ENCODE data around the gene ETV1. TPM values are rescaled to one million over a fixed set of nuclear protein-coding genes. Genes with fewer than 3 reads are reported as not detected.

ETV1 gene
- total RNA-seq, 1 donor from 2014 or later: 15.2 TPM

GRCh38 chr7:13856012-13856411 lies 133.5 kb downstream of the ETV1 start:
- TF ChIP-seq, protein P1, sequence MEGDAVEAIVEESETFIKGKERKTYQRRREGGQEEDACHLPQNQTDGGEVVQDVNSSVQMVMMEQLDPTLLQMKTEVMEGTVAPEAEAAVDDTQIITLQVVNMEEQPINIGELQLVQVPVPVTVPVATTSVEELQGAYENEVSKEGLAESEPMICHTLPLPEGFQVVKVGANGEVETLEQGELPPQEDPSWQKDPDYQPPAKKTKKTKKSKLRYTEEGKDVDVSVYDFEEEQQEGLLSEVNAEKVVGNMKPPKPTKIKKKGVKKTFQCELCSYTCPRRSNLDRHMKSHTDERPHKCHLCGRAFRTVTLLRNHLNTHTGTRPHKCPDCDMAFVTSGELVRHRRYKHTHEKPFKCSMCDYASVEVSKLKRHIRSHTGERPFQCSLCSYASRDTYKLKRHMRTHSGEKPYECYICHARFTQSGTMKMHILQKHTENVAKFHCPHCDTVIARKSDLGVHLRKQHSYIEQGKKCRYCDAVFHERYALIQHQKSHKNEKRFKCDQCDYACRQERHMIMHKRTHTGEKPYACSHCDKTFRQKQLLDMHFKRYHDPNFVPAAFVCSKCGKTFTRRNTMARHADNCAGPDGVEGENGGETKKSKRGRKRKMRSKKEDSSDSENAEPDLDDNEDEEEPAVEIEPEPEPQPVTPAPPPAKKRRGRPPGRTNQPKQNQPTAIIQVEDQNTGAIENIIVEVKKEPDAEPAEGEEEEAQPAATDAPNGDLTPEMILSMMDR (IDR thresholded peaks at IDR 0.05): no peak
- DNase-seq (ENCODE audit: extremely low spot score, unreplicated experiment): no peak
- Mint-ChIP-seq H3K4me3 (ENCODE audit: unreplicated experiment) (no peak overlapping the region), H3K4me1 (ENCODE audit: unreplicated experiment) (peaks cover 13% of the 10 kb centered on the region), H3K36me3 (ENCODE audit: unreplicated experiment) (no peaks in the 10 kb centered on the region), H3K27ac (ENCODE audit: unreplicated experiment) (no peak overlapping the region), H3K9me3 (ENCODE audit: unreplicated experiment) (no peaks in the 10 kb centered on the region), H3K27me3 (ENCODE audit: unreplicated experiment) (no peaks in the 10 kb centered on the region)

DNA sequence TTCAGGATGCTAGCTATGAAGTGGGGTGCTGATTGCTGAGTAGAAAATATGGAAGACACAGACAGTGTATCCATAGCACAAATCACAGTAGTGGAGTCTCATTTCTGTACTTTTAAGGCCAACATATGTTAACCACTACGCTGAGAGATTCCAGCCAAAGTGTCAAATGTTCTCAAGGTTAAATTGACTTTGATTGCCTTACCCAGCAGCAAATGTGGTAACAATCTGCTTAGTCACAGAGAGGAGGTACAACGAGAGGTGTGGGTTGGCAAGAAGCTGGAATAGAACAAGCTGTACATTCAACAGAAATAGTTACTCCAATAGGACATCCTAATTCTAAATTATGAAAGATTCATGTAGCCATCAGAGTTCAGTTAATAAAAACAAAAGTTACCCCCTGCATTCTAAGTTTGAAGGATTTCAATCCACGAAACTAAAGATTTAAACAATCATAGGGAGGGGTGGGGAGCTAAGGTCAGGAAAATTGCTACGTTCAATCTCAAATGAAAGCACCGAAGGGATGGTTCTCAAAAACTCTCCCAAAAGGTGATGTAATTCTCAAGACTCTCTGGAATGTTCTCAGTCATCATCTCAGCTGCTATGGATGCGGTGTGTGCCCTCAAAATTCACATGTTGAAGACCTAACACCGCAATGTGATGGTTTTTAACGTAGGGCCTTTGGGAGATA lies 137.0 kb downstream of the ETV1 start:
- Mint-ChIP-seq H3K9me3 (ENCODE audit: unreplicated experiment) (no peaks in the 10 kb centered on the region), H3K27me3 (ENCODE audit: unreplicated experiment) (no peaks in the 10 kb centered on the region), H3K36me3 (ENCODE audit: unreplicated experiment) (no peaks in the 10 kb centered on the region), H3K4me3 (ENCODE audit: unreplicated experiment) (no peak overlapping the region), H3K4me1 (ENCODE audit: unreplicated experiment) (peaks cover 30% of the 10 kb centered on the region), H3K27ac (ENCODE audit: unreplicated experiment) (peak overlapping the region; percentile 56)
- TF ChIP-seq, protein P1 (IDR thresholded peaks at IDR 0.05): no peak
- DNase-seq (ENCODE audit: extremely low spot score, unreplicated experiment): no peak

DNA sequence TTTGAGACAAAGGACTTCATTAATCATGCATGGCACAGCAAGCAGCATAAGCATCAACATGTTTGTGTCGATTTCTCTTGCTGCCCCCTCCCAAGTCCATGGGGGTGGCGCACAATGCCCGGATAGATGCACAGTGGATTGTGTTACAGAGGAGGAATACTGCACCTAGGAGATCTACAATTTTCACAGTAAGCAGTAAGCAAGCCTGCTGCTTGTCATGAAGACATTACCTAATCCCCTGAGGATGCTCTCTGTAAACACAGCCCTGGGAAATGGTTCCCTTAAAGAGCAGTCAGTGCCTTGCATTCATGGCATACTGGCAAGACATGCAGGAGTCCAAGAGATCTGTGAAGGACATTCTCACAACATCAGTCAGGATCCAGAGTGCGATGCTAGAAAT lies 137.7 kb downstream of the ETV1 start:
- H3K36me3 Mint-ChIP-seq (ENCODE audit: unreplicated experiment): no peaks in the 10 kb centered on the region
- H3K9me3 Mint-ChIP-seq (ENCODE audit: unreplicated experiment): no peaks in the 10 kb centered on the region
- H3K4me3 Mint-ChIP-seq (ENCODE audit: unreplicated experiment): no peak overlapping the region
- TF ChIP-seq, protein P1 (IDR thresholded peaks at IDR 0.05): no peak
- no peaks in the 10 kb centered on the region for H3K27me3 Mint-ChIP-seq (ENCODE audit: unreplicated experiment)
- DNase-seq (ENCODE audit: extremely low spot score, unreplicated experiment): no peak
- H3K27ac Mint-ChIP-seq (ENCODE audit: unreplicated experiment): peak overlapping the region; percentile 15
- H3K4me1 Mint-ChIP-seq (ENCODE audit: unreplicated experiment): peaks cover 30% of the 10 kb centered on the region

DNA sequence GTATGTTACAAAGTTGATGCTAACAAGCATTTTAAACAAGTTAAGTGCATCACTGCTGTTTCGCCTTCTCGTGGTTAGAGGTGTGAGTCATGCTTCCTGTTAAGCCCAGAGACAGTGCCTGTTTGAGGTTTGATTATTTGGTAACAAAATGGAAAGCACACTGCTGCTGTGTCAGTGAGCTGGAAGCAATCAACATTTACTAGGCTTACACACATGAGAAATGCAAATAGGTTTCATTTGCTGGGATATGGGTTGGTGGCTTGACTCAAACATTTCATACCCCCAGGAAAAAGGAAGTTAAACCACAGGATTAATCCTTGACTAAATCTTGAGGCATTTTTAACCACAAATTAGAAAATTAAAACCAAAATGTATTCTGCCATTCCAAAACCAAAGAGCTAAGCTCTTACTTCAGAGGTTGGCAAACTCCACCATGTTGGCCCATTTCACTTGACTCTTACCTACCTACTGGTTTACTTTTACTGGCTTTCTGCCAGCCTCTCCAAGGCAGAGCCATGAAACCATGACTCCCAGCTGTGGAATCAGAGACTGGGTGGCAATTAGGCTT lies 139.2 kb downstream of the ETV1 start:
- Mint-ChIP-seq H3K27ac (ENCODE audit: unreplicated experiment) (peak overlapping the region; percentile 82), H3K4me3 (ENCODE audit: unreplicated experiment) (no peak overlapping the region), H3K4me1 (ENCODE audit: unreplicated experiment) (peaks cover 37% of the 10 kb centered on the region), H3K27me3 (ENCODE audit: unreplicated experiment) (no peaks in the 10 kb centered on the region), H3K36me3 (ENCODE audit: unreplicated experiment) (no peaks in the 10 kb centered on the region), H3K9me3 (ENCODE audit: unreplicated experiment) (no peaks in the 10 kb centered on the region)
- no peak for DNase-seq (ENCODE audit: extremely low spot score, unreplicated experiment)
- TF ChIP-seq, protein P1 (IDR thresholded peaks at IDR 0.05): no peak

DNA sequence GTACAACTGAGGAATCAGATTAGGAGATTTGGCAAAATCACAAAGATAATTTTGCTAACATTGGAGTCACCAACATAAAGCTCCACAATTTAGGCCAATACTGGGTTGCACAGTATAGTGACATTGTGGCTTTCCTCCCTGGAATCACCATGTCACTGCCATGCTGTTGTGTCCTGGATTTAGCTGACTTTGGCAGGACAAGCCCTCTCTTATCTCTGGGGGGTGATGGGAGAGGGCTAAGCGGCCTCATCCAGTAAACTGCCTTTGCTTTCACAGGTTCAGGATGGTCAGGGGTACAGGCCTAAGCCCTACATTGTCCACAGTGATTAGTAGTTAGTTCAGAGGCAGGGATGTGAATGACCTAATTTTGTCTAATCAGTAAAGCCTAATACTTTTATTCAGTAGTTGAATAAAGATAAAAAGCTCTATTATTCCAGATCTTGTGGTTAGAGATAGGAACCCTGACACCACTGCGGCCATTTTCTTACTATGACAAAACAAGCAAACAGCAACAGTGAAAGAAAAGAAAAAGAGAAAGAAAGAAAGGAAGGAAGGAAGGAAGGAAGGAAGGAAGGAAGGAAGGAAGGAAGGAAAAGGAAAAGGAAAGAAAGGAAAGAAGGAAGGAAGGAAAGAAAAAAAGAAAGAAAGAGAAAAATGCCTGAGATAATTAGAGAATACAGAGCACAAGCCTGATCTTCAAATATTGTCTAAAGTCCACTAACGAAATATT lies 140.1 kb downstream of the ETV1 start:
- TF ChIP-seq, protein P1 (IDR thresholded peaks at IDR 0.05): no peak
- H3K4me3 Mint-ChIP-seq (ENCODE audit: unreplicated experiment): no peak overlapping the region
- no peak for DNase-seq (ENCODE audit: extremely low spot score, unreplicated experiment)
- H3K27ac Mint-ChIP-seq (ENCODE audit: unreplicated experiment): peak overlapping the region; percentile 82
- no peaks in the 10 kb centered on the region for H3K9me3 Mint-ChIP-seq (ENCODE audit: unreplicated experiment)
- peaks cover 37% of the 10 kb centered on the region for H3K4me1 Mint-ChIP-seq (ENCODE audit: unreplicated experiment)
- no peaks in the 10 kb centered on the region for H3K36me3 Mint-ChIP-seq (ENCODE audit: unreplicated experiment)
- H3K27me3 Mint-ChIP-seq (ENCODE audit: unreplicated experiment): no peaks in the 10 kb centered on the region
